HepG2 (cell line): Measurements from ENCODE around the gene IDH3G. TPM values are rescaled to one million over a fixed set of nuclear protein-coding genes. Genes with fewer than 3 reads are reported as not detected.
A peak's percentile ranks its signal among the peaks of the same experiment; 100 is the strongest.
"Not testable (repeated sequence)": the region's sequence is repeated elsewhere in the genome, so short reads cannot be mapped to it uniquely, and the experiment has no call there.

Experiments
- ATAC-seq: fragments of 200-7000 bp; cut with Tn5 transposase; 3 replicates; pipeline ENCODE4 v1.9.1; 2020; ENCODE audit warnings: mild to moderate bottlenecking, moderate library complexity
- BruUV-seq: library from RNA; stranded (reverse); fragments of 400-500 nt; replicated peaks from 2 replicates; lab custom pipeline; 2021; lab: Mats Ljungman, UMichigan
- CTCF ChIA-PET: fragments of 300-600 bp; formaldehyde crosslinking; extraction: SDS; loops from one replicate; lab custom pipeline; 2021; ENCODE audit warnings: low total read pairs, inconsistent platforms, low intra/inter-chr PET ratio; lab: Yijun Ruan, JAX
- POLR2A ChIA-PET: fragments of 350-600 bp; sonication (Branson Sonifier 250); formaldehyde crosslinking; loops from one replicate; lab custom pipeline; 2020; ENCODE audit warnings: antibody characterized with exemption, inconsistent platforms; lab: Yijun Ruan, JAX
- DNase-seq: peaks from one replicate; pipeline ENCODE4 v3.0.0-alpha.2; 2015; ENCODE audit warnings: low spot score
- FAIRE-seq: peaks from 3 replicates; lab custom pipeline; 2011; peaks lifted over from hg19 to GRCh38; lab: Jason Lieb, UNC
- H2AFZ ChIP-seq: one replicate; pipeline ENCODE4 v1.6.1; 2011; ENCODE audit warnings: low read length, inconsistent platforms
- H3K27ac ChIP-seq: fragments of 300-600 bp; 3 replicates; pipeline ENCODE4 v1.8.0; 2011; ENCODE audit warnings: mixed run types, mild to moderate bottlenecking, mixed read lengths, low read length, inconsistent platforms; ENCODE audit not compliant: insufficient read depth; ENCODE audit errors: extremely low read length
- H3K27me3 ChIP-seq, 2 experiments: fragments of 200-600 bp in 1 of 2; 2 replicates in 1 of 2; 3 replicates in 1 of 2; pipeline versions ENCODE4 v1.6.0 to v1.8.0; 2011; ENCODE audit warnings: low read length in 2 of 2, mild to moderate bottlenecking in 2 of 2, moderate library complexity in 2 of 2, inconsistent platforms in 1 of 2; ENCODE audit not compliant: insufficient read depth in 2 of 2, control insufficient read depth in 1 of 2
- H3K36me3 ChIP-seq, 2 experiments: fragments of 200-600 bp in 1 of 2; replicated peaks in 1 of 2; 2 replicates in 1 of 2; 3 replicates in 1 of 2; pipeline versions ENCODE4 v1.5.1 to v1.8.0; 2011; ENCODE audit warnings: low read length in 2 of 2, inconsistent platforms in 1 of 2; ENCODE audit not compliant: insufficient read depth in 2 of 2, control insufficient read depth in 1 of 2
- H3K4me1 ChIP-seq: 2 replicates; pipeline ENCODE4 v1.5.1; 2012; ENCODE audit warnings: low read length, inconsistent platforms; ENCODE audit not compliant: insufficient read depth
- H3K4me2 ChIP-seq: 2 replicates; pipeline ENCODE4 v1.6.0; 2011; ENCODE audit warnings: low read depth, low read length, inconsistent platforms
- H3K4me3 ChIP-seq, 3 experiments: fragments of 200-600 bp in 1 of 3; sonication (generic), shearing (Covaris generic) in 1 of 3; replicated peaks in 1 of 3; 2 replicates each; pipeline ENCODE4 v1.5.1; 2011 to 2016; ENCODE audit warnings: low read length in 3 of 3, inconsistent platforms in 2 of 3, low read depth in 2 of 3, mild to moderate bottlenecking in 2 of 3, control low read depth in 1 of 3, mixed read lengths in 1 of 3; ENCODE audit not compliant: insufficient read depth in 1 of 3
- H3K79me2 ChIP-seq: one replicate; pipeline ENCODE4 v1.6.1; 2011; ENCODE audit warnings: low read length, inconsistent platforms; ENCODE audit not compliant: insufficient read depth
- H3K9ac ChIP-seq: 2 replicates; pipeline ENCODE4 v1.6.0; 2011; ENCODE audit warnings: mild to moderate bottlenecking, low read depth, low read length, inconsistent platforms; ENCODE audit not compliant: insufficient read depth
- H3K9me3 ChIP-seq: 2 replicates; pipeline ENCODE4 v1.5.1; 2012; ENCODE audit warnings: mild to moderate bottlenecking, low read length
- H4K20me1 ChIP-seq: 2 replicates; pipeline ENCODE4 v1.6.0; 2011; ENCODE audit warnings: inconsistent platforms, mild to moderate bottlenecking, low read length, moderate library complexity; ENCODE audit not compliant: insufficient read depth
- GPBP1L1 ChIP-seq: sonication (generic); formaldehyde crosslinking; IDR thresholded peaks from 2 replicates; pipeline ENCODE4 v1.5.0; 2020; ENCODE audit warnings: mild to moderate bottlenecking, missing genetic modification reagents
- PITX1 ChIP-seq: sonication (generic); formaldehyde crosslinking; IDR thresholded peaks from 2 replicates; pipeline ENCODE4 v1.5.1; 2020; ENCODE audit warnings: mild to moderate bottlenecking, missing genetic modification reagents
- ZBTB33 ChIP-seq: sonication (generic); formaldehyde crosslinking; IDR thresholded peaks from 2 replicates; pipeline ENCODE4 v1.4.0; 2020; ENCODE audit warnings: missing genetic modification reagents
- ZNF20 ChIP-seq: sonication (generic); formaldehyde crosslinking; IDR thresholded peaks from 2 replicates; pipeline ENCODE4 v1.4.0; 2020; ENCODE audit warnings: mild to moderate bottlenecking, moderate library complexity, missing genetic modification reagents
- ZNF619 ChIP-seq: sonication (generic); formaldehyde crosslinking; IDR thresholded peaks from 2 replicates; pipeline ENCODE4 v1.4.0; 2020; ENCODE audit warnings: mild to moderate bottlenecking, missing genetic modification reagents
- ZNF687 ChIP-seq: sonication (generic); formaldehyde crosslinking; IDR thresholded peaks from 2 replicates; pipeline ENCODE4 v1.5.1; 2020; ENCODE audit warnings: mild to moderate bottlenecking, missing genetic modification reagents, moderate library complexity
- ZSCAN25 ChIP-seq: sonication (generic); formaldehyde crosslinking; IDR thresholded peaks from 2 replicates; pipeline ENCODE4 v1.8.0; 2022; ENCODE audit warnings: mild to moderate bottlenecking, missing genetic modification reagents
- WGBS: methylation state at CpG from one replicate; pipeline ENCODE4 v1.1.6; 2017; ENCODE audit warnings: low lambda C conversion rate; 5-methylcytosine and 5-hydroxymethylcytosine counted together
- in situ Hi-C: cut with HindIII; loops from 2 replicates; pipeline ENCODE4 v1.10.0; 2017; ENCODE audit warnings: low pct_unique_long_range_greater_than_20kb; ENCODE audit not compliant: extremely low pct_ligation_motif_present
- intact Hi-C: fragments of 100-400 bp; cut with micrococcal nuclease; formaldehyde crosslinking; loops from one replicate; pipeline ENCODE4 v1.10.0; 2022; ENCODE audit not compliant: unreplicated experiment
- polyA plus RNA-seq, 8 experiments: library from polyadenylated mRNA; depleted of rRNA in 3 of 8; stranded (reverse) in 7 of 8; unstranded in 1 of 8; fragments of >200 nt; fragmentation: Illumina TruSeq in 4 of 8; extraction: Trizol in 4 of 8; gene quantifications; 2 replicates each; pipeline versions ENCODE4 v1.2.1 to v1.2.3, GENCODE V29; 2011 to 2016; ENCODE audit warnings: low read depth in 4 of 8, missing spikeins in 1 of 8, mixed read lengths in 1 of 8; ENCODE audit not compliant: insufficient read depth in 1 of 8
- total RNA-seq, 5 experiments: library from RNA; depleted of rRNA; stranded (reverse); fragments of >200 nt; fragmentation: Illumina TruSeq; extraction: Trizol; gene quantifications; 2 replicates each; pipeline ENCODE4 v1.2.3, GENCODE V29; 2016; ENCODE audit warnings: low read depth in 1 of 5

IDH3G gene
- total and polyA plus RNA-seq, 2 of the 13 experiments (the other 11 are each of a cell fraction or from before 2014, with no cell fraction given) = 18.7 to 35.5 TPM

- Histone ChIP-seq H3K27ac (no peak overlapping the region), H3K4me1 (no peaks in the 10 kb centered on the region), H3K9ac (no peak overlapping the region), H3K36me3 (no peaks in the 10 kb centered on the region), H2AFZ (no peak overlapping the region), H4K20me1 (no peaks in the 10 kb centered on the region), H3K4me3 (no peak overlapping the region), H3K4me2 (no peak overlapping the region), H3K9me3 (no peaks in the 10 kb centered on the region), H3K79me2 (no peaks in the 10 kb centered on the region), H3K27me3 (no peaks in the 10 kb centered on the region)
- ATAC-seq (no peak; the same call in 2 of the 3 replicates), FAIRE-seq (no peak), DNase-seq (no peak)
- intact Hi-C loops (no loop called here), in situ Hi-C loops (no loop called here)
- CTCF ChIA-PET = no interaction called here
- 81% methylated on average over 10 of the region's 38 CpGs for WGBS
- POLR2A ChIA-PET = no interaction called here
- TF ChIP-seq GPBP1L1 (CRISPR knock-in tag) = no peak
- TF ChIP-seq ZSCAN25 = 0 out of 2 replicates have a peak, but pooled peaks have one; percentile 14
- no peak for TF ChIP-seq ZNF619 (CRISPR knock-in tag)
- TF ChIP-seq PITX1 (CRISPR knock-in tag) = no peak
- TF ChIP-seq ZNF20 (CRISPR knock-in tag) = no peak
- TF ChIP-seq ZNF687 (CRISPR knock-in tag) = peak; percentile 51; the same call in 1 of the 2 replicates
- peak; percentile 86; the same call in 1 of the 2 replicates for TF ChIP-seq ZBTB33 (CRISPR knock-in tag)
- BruUV-seq = TSS peak; percentile 44
Observed at GRCh38 chrX:153744210-153745066, 49.7 kb downstream of the IDH3G start.

- H4K20me1 ChIP-seq, FAIRE-seq, H3K9ac ChIP-seq, CTCF ChIA-PET, H3K79me2 ChIP-seq, H3K4me1 ChIP-seq, H2AFZ ChIP-seq, H3K27me3 ChIP-seq, BruUV-seq, intact Hi-C loops, POLR2A ChIA-PET, H3K4me3 ChIP-seq, H3K27ac ChIP-seq, ATAC-seq, H3K9me3 ChIP-seq, in situ Hi-C loops, H3K36me3 ChIP-seq, H3K4me2 ChIP-seq, DNase-seq: not testable (repeated sequence)
- WGBS = no CpG with 5 or more reads among the region's 35 CpGs
Observed at GRCh38 chrX:153743468-153744209, 50.5 kb downstream of the IDH3G start.
